Prostate gland (tissue), 2 donors: ENCODE results near the gene TECTA.

Experiments used
- POLR2A ChIP-seq: fragments of 450-650 bp; IDR thresholded peaks from one replicate; pipeline ENCODE4 v1.6.1; 2016; ENCODE audit warnings: antibody characterized with exemption, mild to moderate bottlenecking
- TF ChIP-seq, protein P1 (sequence below), 4 experiments: fragments of 200-600 bp in 2 of 4; fragments of 450-650 bp in 2 of 4; sonication (generic) in 2 of 4; IDR thresholded peaks; 1 replicate in 3 of 4; 2 replicates in 1 of 4; pipeline ENCODE4 v1.5.1; 2016 to 2019; ENCODE audit warnings: antibody characterized with exemption in 4 of 4, mild to moderate bottlenecking in 2 of 4, moderate library complexity in 2 of 4

GRCh38 chr11:121089566-121089965, 11.5 kb upstream of the TECTA start:
- TF ChIP-seq, protein P1, sequence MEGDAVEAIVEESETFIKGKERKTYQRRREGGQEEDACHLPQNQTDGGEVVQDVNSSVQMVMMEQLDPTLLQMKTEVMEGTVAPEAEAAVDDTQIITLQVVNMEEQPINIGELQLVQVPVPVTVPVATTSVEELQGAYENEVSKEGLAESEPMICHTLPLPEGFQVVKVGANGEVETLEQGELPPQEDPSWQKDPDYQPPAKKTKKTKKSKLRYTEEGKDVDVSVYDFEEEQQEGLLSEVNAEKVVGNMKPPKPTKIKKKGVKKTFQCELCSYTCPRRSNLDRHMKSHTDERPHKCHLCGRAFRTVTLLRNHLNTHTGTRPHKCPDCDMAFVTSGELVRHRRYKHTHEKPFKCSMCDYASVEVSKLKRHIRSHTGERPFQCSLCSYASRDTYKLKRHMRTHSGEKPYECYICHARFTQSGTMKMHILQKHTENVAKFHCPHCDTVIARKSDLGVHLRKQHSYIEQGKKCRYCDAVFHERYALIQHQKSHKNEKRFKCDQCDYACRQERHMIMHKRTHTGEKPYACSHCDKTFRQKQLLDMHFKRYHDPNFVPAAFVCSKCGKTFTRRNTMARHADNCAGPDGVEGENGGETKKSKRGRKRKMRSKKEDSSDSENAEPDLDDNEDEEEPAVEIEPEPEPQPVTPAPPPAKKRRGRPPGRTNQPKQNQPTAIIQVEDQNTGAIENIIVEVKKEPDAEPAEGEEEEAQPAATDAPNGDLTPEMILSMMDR (IDR thresholded peaks at IDR 0.05), result no peak
- no peak for TF ChIP-seq POLR2A
